AG08396 (cell line): ENCODE measurements around the gene PTN.
A peak's percentile ranks its signal among the peaks of the same experiment; 100 is the strongest.
"Not testable (repeated sequence)": the region's sequence is repeated elsewhere in the genome, so short reads cannot be mapped to it uniquely, and the experiment has no call there.

Experiments used
- DNase-seq: peaks from one replicate; pipeline ENCODE4 v3.0.0; 2012; ENCODE audit warnings: low spot score, mixed read lengths

Gene PTN

GRCh38 chr7:137266764-137267163 lies 76.8 kb downstream of the PTN start:
- no peak for DNase-seq

DNA sequence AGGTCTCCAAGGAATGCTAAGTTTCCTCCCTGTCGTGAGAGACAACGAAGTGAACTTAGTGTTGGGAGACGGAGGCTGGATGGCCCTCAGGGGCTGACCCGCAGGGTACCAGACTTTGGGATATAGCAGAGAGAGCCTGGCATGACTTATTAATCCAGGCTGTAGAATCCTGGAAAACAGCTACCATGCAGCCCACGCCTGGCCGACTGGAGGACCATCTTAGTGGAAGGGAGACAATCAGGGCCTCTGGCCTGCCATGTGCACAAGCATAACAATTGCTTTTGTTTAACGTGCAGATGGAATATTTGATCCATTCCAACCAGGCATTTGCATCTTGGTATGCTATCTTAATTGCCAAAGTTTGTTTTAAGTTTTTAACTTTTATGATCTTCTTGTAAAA lies 78.1 kb downstream of the PTN start:
- DNase-seq = not testable (repeated sequence)

DNA sequence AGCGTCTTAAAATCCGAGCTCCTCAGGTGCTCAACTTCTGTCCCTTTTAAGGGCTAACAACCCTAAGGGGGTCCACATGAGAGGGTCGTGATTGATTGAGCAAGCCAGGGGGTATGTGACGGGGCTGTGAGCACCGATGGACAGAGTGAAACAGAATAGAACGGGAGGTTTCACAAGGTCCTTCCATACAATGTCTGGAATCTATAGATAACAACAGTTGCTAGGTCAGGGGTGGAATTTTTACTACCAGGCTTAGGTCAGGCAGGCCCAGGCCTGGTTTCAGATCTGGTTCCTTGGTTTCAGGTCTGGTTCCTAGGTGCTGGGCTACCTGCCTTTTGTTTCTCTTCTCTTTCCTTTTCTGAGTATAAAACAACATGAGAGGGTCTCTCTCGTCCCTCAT lies 80.9 kb downstream of the PTN start:
- no peak for DNase-seq

- no peak for DNase-seq
These were observed 85.0 kb downstream of the PTN start for GRCh38 chr7:137258552-137258951.

- no peak for DNase-seq
These were observed 88.8 kb downstream of the PTN start for GRCh38 chr7:137254766-137255165.

GRCh38 chr7:137245890-137246289 lies 97.6 kb downstream of the PTN start:
- DNase-seq = no peak

DNA sequence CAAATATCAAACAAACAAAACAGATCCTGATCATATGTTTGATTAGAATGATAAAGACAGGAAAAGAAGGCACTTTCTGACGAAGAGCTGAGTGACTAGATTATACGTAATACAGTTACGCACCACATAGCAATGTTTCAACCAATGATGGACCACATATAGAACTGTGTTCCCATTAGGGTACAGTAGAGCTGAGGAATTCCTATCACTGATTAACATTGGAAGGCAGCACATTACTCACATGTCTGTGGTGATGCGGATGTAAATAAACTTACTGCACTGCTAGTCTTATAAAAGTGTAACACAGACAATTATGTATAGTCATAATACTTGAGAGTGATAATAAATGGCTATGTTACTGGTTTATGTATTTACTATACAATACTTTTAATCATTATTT lies 98.3 kb downstream of the PTN start:
- no peak for DNase-seq

DNA sequence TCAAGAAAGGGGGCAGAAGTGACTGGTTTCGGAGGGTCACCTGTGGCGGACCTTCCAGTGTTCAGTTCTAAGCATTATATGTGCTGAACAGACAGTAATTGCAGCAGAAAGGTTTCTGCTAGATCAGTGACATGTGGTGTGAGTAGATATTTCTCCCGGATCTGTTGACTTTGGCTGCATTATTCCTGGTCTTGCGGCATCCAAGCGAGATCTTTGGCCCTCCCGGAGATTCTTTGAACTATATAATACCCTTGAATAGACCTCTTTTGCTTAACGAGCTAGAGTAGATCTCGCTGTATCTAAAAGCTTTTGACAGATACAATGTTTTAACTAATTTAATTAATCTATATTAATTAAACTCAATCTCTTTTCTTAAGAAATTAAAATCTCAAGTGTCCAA lies 99.8 kb downstream of the PTN start:
- DNase-seq = no peak

DNA sequence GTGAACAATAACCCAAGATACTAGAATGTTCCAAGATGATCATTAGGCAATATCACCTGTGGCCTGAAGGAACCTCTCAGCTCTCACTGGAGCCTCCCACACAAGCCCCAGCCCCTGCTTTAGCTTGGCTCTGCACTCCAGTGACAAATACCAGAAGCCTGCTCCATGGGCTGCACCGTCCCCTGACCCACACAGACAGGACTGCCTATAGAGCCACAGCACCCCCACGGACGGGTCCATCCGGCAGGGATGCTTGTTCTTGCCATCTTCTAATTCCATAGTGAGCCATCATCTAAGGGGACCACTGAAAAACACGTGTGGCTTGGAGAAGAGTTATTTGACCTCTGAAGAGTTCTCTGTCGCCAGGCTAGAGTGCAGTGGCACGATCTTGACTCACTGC lies 100.9 kb downstream of the PTN start:
- no peak for DNase-seq

GRCh38 chr7:137241655-137242360 lies 101.7 kb downstream of the PTN start:
- no peak for DNase-seq

DNA sequence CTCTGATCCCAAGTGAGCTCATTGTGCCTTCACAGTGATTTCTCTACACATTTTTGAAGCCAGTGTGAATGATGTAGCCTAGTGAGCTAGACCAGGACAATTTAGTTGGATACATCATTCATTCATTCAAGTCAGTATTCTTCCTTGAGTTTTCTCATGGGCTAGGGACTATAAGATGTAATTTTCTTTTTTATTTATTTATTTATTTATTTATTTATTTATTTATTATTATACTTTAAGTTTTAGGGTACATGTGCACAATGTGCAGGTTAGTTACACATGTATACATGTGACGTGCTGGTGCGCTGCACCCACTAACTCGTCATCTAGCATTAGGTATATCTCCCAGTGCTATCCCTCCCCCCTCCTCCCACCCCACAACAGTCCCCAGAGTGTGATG lies 104.3 kb downstream of the PTN start:
- not testable (repeated sequence) for DNase-seq

DNA sequence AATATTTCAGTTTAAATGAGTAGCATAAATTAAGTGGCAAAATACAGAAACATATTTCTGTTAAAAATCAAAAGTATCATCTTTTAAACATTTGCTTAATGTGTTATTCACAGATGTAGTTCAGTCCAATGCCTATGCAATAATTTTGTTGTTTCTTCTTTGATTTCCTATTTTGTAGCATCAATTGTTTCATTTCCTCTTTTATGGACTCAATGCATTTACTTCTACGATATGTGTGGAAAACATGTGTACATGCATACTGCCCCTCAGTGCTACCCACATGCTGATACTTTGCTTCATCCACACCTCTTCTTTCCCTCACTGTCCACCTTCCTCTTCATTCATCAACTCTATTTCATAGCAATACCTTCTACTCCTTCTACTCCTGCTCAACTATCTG lies 108.1 kb downstream of the PTN start:
- DNase-seq = no peak

GRCh38 chr7:137231167-137231566 lies 112.4 kb downstream of the PTN start:
- DNase-seq = no peak

GRCh38 chr7:137221467-137221866 lies 122.1 kb downstream of the PTN start:
- no peak for DNase-seq

DNA sequence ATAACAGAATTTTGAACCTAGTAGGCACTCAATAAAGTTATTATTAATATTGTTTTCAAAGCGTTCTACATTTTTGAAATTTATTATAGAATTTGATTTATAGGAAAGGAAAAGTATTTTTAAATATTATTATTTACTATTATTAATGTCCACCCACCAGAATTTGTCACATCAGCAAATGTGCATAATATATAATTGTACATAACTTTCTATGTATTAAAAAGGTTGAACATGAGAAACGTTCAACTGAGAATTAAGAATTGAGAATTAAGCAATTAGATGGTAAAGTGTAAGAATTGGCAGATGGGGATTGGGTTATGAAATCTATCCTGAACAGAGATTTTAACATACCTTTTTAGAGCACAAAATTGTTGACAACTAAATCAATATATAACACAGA lies 129.8 kb downstream of the PTN start:
- no peak for DNase-seq

GRCh38 chr7:137209151-137209817 lies 134.2 kb downstream of the PTN start:
- DNase-seq = peak; percentile 3

DNA sequence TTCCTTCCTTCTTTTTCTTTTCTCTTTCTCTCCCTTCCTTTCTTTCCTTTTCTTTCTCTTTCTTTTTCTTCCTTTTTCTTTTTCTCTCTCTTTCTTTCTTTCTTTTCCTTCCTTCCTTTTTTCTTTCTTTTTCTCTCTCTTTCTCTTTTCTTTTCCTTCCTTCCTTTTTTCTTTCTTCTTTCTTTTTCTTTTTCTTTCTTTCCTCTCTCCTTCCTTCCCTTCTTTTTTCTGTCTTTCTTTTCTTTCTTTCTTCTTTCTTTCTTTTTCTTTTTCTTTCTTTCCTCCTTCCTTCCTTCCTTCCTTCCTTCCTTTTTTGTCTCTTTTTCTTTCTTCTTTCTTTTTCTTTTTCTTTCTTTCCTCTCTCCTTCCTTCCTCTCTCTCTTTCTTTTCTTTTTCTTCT lies 136.8 kb downstream of the PTN start:
- no peak for DNase-seq

- DNase-seq = no peak
These were observed 139.3 kb downstream of the PTN start for GRCh38 chr7:137204246-137204645.

DNA sequence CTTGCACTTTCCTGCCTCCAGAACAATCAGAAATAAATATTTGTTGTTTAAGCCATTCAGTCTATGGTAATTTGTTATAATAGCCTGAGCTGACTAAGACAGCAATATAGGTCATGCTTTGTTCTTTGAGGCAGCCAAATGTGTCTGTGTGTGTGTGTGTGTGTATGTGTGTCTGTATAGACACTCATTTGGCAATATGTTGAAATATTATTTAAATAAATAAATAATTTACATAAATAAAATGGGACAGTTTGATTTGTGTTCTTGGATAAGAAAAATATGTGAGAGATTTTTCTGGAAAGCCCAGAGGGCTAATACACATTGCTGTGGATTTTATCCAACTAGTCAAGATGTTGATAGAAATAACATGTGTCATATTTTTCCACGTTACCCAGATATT lies 140.2 kb downstream of the PTN start:
- DNase-seq = no peak

GRCh38 chr7:137196648-137197047 lies 146.9 kb downstream of the PTN start:
- no peak for DNase-seq

DNA sequence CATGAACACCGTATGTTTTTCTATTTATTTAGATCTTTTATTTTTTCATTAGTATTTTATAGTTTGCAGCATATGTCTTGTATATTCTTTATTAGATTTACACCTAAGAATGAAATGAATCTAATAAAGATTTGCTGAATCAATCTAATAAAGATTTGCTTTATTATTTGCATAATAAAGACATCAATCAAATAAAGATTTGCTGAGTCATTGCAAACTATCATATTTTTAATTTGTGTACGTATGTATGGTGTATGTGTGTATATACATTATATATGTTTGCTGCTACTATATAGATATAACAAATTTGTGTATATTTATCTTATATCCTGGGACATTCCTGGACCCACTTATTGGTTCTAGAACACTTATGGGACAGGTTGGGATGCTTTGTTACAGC lies 147.5 kb downstream of the PTN start:
- DNase-seq = no peak

- not testable (repeated sequence) for DNase-seq
These were observed 161.9 kb downstream of the PTN start for GRCh38 chr7:137181619-137182018.
